ENCODE measurements around the gene MMP24.
A peak's percentile ranks its signal among the peaks of the same experiment; 100 is the strongest.

The MMP24 gene

GRCh38 chr20:35295058-35295457 is 68.6 kb downstream of the MMP24 start:
- DNase-seq = no peak

DNA sequence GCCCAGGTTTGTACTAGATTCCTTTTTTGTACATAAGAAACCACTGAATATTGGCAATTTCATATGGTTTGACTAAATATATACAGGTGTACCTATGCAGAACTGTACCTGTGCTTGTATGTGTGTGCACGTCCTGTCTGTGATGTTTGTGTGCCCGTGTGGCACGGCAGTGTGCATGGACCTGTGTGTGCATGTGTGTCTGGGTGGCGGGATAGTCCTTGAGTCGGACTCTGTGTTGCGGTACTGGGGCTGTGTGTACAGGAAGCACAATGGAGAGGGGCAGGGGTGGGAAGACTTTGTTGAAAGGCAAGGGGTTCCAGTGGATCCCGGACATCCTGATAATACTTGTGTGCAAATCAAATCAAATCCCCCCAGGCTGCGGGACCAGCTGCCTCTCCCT is 69.2 kb downstream of the MMP24 start:
- no peak for DNase-seq

- no peak for DNase-seq
Measured at GRCh38 chr20:35296101-35296554, 69.6 kb downstream of the MMP24 start.

DNA sequence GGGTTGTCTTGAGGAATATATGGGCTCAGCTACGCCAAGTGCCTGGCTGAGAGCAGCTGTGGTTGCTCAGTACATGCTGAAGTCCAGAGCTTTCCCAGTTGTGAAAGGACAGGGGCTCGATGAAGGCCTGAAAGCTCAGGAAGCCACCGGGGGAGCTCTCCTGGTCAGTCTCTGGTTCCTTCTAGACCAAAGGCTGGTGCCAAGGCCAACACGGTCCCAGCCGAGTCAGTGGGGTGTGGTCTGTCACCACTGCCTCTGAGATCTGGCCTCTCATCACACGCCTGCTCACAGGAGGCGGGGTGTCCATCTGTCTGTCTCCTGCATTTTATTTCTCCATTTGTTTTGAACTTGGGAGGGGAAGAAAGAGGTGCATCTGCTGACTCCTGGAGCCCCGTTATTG is 70.7 kb downstream of the MMP24 start:
- DNase-seq = no peak

GRCh38 chr20:35297740-35298139 is 71.2 kb downstream of the MMP24 start:
- no peak for DNase-seq

- DNase-seq = no peak
Measured at GRCh38 chr20:35298264-35298663, 71.8 kb downstream of the MMP24 start.

DNA sequence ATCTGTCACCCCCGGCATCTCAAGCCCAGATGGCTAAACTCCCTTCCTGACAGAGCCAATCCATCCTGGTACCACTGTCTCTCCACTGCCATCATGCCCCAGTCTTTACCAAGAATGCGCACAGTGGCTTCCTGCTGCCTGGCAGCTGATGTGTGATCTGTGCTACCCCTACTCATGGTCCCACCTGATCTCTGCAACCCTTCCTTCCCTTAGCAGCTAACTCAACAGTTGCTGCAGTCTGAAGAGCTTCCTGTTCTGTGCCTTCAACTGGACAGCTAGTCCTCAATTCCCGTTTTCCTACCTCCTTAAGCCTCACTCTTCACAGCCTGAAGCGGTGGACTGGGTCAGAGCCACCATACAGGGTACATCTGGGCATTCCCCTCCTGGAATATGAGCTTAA is 73.3 kb downstream of the MMP24 start:
- DNase-seq = no peak

DNA sequence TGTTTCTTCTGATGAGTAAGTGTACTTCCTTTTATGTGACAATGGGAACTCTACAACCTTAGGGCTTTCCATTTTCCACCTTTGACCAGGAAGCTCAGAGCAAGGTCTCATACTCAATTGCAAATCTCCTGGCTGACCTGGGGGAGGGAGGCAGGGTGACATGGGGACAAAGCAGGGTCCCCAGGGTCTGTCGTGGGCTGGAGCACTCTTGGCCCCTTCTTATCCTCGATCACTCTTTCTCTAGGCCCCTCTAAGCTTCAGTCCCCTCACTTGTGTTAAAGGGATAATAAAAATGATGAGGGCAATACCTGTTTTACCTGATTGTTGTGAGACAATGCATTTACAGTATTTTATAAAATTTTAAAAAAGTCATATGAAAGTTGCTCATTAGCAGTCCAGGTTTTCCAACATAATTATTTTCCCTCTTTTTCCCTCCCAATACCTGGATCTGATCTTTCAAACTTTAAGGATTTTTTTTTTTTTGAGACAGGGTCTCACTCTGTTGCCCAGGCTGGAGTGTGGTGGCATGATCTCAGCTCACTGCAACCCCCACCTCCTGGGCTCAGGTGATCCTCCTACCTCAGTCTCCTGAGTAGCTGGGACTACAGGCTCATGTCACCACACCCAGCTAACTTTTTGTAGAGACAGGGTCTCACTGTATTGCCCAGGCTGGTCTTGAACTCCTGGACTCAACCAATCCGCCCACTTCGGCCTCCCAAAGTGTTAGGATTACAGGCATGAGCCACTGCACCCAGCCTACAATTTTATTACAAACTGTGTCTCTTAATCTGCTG is 74.2 kb downstream of the MMP24 start:
- DNase-seq = no peak

- no peak for DNase-seq
Measured at GRCh38 chr20:35301426-35301825, 74.9 kb downstream of the MMP24 start.

DNA sequence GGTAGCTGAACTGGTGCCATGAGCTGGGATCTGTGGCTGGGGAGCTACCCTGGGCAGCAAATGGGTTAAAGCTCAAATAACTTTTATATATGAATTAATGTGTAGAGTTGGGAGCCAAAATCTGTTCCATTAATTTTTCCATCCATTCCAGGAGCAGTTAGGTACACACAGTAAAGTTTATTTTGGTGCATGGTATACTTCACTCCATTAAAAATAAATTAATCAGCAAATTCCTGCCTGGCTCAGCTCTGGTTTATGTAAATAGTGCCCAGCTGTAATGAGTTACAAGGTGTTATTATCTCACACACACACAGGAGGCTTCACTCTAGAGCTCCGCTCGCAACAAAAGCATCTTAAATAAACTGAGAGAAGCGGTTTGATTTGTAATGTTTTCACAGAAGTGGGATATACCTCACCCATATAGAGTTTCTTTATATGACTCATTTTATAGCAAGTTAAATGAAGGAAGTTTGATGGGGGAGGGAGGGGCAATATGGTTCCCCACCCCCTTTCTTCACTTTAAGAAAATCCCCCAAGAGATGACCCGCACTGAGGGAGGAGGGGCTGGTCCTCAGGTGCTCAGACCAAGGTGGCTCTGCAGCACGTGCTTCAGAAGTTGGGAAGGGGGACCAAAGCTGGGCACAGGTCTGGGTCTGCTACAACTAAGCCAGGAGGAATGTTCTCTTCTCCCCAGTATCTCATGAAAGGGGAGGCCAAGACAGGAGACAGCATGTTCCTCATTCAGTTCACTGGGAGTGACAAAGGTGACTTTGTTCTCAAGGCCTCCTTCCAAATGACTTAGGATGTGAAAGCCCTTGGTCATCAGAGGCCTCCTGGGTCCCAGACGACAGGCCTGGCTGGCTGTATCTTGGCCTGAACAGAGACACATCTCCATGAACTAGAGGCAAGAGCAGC is 76.2 kb downstream of the MMP24 start:
- no peak for DNase-seq

DNA sequence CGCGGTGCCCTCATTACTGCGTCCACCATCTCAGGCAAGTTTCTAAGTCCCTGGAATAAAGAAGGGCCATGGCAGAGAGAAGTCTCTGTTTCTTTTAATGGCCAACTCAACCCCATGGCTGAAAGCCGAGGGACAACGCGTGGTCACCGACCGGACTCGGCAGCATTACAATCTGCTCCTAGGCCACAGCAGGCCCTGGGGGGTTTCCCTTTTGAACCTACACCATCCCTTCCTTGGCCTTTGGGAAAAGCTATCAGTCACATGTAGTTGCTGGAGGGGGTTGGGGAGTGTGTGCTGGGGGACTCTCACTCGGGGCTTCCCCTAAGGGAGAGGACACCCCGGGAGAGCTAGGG is 76.9 kb downstream of the MMP24 start:
- no peak for DNase-seq

GRCh38 chr20:35303735-35304491 is 77.4 kb downstream of the MMP24 start:
- peak; percentile 87 for DNase-seq

- no peak for DNase-seq
Measured at GRCh38 chr20:35304956-35305355, 78.5 kb downstream of the MMP24 start.

- no peak for DNase-seq
Measured at GRCh38 chr20:35305682-35306556, 79.4 kb downstream of the MMP24 start.

GRCh38 chr20:35306931-35307517 is 80.5 kb downstream of the MMP24 start:
- peak; percentile 19 for DNase-seq

- DNase-seq = no peak
Measured at GRCh38 chr20:35307666-35308653, 81.5 kb downstream of the MMP24 start.

DNA sequence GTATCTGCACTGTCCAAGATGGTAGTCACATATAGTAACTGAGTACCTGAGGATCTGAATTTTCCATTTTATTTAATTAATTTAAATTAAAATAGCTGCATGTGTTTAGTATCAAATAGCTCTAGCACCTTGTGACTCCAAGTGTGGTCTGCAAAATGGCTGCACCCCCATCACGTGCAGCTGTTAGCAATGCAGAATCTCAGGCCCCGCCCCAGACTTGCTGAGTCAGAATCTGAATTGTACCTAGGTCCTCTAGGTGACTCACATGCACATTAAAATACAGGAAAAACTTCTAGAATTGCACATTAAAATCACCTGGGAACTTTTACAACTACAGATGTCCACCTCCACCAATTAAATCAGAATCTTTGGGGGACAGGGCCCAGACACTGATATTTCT is 84.9 kb downstream of the MMP24 start:
- DNase-seq = no peak

GRCh38 chr20:35311822-35312221 is 85.3 kb downstream of the MMP24 start:
- DNase-seq = no peak

DNA sequence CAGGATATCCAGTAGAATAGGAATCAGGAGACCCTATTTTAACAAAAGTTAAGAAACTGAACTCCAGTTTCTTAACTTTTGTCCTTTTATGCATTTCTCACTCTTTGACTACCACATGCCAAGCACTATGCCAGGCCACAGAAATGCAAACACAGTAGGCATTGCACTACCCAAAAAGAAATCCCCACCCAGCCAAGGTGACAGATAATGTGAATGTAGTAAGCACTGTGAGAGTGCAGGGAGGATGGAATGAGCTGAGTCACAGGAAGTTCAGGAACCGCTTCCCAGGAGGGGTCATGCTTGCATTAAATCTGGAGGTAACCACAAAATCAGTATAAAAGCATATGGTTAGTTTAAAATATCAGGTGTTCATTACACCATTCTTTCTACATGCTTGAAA is 85.8 kb downstream of the MMP24 start:
- DNase-seq = no peak

GRCh38 chr20:35314816-35315631 is 88.5 kb downstream of the MMP24 start:
- DNase-seq = no peak

Measured in CD4-positive, alpha-beta T cell treated with Interleukin-10 for 1 hour (primary cell).